Measurements from ENCODE around the gene MYH9.
A peak's percentile ranks its signal among the peaks of the same experiment; 100 is the strongest.

The MYH9 gene

DNA sequence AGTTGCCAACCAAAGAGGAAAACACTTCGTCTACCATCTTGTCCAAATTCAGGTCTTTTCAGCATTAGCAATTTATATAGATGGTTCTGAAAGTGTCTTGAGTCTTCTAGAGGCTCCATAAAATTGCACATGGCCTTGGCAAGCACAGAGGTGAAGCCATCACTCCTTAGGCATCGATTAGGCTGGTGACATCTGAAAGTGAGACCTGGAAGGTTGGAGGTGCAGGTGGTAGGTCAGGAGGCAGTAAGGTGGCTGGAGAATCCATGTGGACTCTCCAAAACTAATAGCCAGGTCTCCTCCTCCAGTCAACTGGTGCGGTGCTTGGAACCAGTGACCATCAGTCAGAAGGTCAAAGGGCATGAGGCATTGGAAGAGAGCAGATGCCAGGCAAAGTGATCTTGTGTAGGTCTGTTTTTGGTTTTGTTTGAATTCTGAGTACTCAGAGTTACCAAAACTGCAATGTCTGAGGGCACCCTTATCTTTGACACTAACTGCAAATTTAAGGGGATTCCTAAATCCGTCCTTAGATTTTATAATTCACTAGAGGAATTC, 141.9 kb downstream of the MYH9 start:
- DNase-seq (ENCODE audit: low read depth) = no peak

GRCh38 chr22:36244522-36245391, 143.0 kb downstream of the MYH9 start:
- DNase-seq (ENCODE audit: low read depth) = no peak

GRCh38 chr22:36243986-36244385, 143.8 kb downstream of the MYH9 start:
- no peak for DNase-seq (ENCODE audit: low read depth)

GRCh38 chr22:36239401-36240171, 148.2 kb downstream of the MYH9 start, which contains the start of gene APOL2:
Gene APOL2, minus strand, starts transcription at chr22:36239527. Its CDS starts 6,365 bp downstream, at chr22:36233162.
- peak; percentile 76 for DNase-seq (ENCODE audit: low read depth)

GRCh38 chr22:36239150-36239400, 148.7 kb downstream of the MYH9 start:
- DNase-seq (ENCODE audit: low read depth) = no peak

- no peak for DNase-seq (ENCODE audit: low read depth)
These were observed 149.2 kb downstream of the MYH9 start for GRCh38 chr22:36238373-36239149.

DNA sequence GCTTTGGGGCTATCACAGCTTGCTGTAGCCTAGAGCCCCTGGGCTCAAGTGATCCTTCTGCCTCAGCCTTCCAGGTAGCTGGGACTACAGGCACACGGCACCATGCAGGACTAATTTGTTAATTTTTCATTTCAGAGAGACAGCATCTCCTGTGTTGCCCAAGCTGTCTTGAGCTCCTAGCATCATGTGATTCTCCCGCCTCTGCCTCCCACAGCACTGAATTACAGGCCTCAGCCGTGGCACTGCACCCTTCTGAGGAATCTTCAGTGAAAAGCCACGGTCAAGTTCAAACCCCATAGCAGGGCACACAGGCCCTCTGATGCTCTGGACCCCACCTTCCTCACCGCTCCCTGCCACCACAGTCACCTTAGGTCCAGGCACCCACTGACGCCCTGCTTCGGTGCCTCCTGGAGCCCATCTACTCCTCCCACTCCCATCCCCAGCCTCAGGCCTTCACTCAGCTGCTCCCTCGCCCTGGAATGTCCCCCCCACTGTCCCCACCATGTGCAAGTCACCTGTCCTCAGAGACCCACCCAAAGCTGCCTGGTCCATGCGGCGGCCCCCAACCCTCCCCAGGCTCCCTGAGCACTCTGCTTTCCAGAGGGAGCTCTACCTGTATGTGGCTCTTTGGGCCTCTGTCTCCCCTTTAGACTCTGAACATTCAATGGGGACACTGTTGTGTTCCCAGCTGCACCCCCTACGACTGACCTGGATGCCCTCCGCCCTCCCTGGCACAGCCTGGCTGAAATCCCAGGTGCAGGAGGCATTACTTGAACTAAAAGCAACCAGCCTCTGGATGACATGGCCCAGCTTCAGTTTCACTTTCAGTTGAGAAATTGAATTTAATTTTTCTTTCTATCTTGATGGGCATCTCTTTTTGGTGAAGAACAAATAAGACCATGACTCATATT, 150.1 kb downstream of the MYH9 start:
- no peak for DNase-seq (ENCODE audit: low read depth)

DNA sequence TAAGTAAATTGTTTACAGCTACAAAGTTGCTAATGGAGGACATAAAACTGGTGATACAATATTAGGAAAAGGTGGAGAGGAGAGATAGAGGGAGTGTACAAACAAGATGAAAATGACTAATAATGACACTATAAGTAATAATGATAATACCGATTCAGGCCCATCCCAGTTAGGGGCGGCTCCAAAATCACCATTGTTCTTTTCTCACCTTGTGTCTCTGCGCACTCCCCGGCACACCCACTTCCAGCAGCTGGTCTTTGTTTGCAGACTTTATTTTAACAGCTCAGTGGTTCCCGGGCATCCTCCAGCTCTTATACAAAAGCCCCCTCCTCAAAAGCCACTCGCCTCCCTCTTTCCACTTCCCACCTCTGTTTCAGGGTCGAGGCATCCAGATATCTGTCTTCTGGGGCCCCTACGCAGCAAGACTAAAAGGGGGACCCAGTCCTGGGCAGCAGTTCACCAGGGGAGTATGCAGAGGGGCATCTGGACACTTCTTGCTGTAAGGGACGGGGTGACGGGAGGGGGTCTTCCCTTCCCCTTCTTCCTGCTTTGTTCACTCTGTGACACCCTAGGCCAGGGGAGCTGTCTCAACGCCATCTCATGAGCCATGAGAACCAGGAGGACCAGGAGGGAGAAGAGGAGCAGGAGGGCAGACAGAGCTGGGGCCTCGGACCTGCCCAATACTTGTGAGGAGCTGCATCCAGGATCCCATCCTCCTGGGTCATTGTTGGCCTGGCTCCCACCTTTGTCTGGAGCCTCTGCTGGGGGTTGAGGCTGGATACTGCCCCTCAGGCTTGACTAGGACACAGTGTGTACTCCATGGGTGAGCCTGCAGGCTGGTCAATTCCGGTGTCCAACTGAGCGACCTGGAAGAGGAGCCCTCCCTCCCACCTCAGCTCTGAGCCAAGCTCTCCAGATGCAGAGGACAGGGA, 151.1 kb downstream of the MYH9 start:
- no peak for DNase-seq (ENCODE audit: low read depth)

DNA sequence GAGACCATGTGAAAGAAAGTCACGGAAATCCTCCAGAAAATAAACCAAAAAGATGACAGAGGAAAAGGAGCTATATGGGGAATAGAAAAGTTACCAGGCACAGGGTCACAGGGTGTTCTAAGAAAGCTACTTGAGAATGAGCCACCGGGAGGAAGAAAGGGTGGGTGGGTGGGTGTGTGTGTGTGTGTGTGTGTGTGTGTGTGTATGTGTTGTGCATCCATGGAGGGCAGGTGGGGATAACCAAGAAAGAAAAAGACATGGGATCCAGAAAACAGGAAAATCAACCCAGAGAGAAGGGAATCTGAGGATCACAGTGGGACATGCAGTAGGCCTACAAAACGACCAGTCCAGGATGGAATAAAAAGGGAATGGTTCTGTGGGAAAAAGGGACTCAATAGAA, 152.2 kb downstream of the MYH9 start:
- DNase-seq (ENCODE audit: low read depth) = no peak

DNA sequence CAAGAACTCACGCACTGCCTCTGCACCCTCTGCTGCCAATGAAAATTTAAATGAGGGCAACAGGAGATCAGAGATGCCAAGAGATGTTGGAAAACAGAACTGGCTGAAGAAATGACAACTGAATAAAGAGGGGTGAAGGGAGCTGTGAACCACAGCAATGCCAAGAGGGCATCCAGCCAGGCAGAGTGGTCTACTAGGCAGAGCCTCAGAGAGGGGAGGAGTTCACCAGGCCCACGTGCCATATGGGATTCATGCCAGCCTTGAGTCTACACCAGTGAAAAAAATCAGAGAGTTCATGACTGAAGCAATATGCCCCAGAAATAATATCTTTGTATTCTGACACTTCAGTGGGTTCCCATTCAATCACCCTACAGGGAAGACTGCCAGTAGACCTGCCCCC, 152.8 kb downstream of the MYH9 start:
- no peak for DNase-seq (ENCODE audit: low read depth)

- DNase-seq (ENCODE audit: low read depth) = no peak
These were observed 153.6 kb downstream of the MYH9 start for GRCh38 chr22:36234213-36234612.

DNA sequence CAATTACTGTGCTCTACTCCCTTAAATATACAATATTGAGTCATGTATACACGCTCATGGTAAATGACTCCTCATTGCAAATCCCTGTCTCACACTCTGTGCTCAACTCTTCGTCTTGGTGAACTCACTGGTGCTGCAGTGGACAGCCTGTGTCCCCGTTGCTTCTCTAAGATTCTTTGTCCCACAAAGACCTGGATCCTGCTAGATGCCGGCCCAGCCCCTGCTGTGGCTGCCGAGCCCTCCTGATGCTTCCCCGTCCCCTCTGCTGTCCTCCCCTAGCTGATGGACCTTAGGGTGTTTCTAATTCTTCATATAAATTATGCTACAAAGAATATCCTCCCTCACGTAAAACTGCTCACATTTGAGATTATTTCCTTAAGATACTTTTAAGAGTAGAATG, 154.0 kb downstream of the MYH9 start:
- DNase-seq (ENCODE audit: low read depth) = no peak

DNA sequence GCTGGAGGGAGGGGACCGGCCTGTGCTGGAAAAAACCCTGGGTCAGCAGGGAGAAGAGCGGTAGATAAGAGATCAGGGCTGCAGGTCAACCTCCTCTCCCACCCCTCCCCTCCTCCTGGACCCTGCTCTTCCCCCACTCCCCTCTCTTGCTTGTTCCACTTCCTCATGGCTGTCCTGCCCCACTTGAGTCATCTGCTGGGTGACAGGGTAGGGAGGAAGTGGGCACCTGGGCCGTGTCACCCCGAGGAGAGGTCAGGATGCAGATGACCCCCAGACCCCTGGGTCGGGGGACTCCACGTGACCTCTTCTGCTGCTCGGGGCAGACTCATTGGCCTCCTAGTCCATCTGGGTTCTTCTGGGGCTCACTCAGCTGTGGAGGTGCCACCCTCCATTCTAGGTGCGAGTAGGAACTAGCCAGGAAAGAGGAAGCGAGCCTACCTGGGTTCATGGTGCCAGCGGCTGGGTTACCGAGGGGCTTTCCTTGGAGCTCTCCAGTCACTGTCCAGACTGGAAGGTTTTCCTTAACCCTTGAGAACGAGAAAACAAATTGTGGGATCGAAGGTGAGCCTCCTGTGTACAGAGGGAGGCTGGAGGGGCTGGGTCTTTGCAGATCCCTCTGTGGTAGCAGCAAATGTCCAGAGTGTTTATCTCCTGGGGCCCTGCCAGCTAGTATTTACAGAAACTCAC, 154.9 kb downstream of the MYH9 start:
- DNase-seq (ENCODE audit: low read depth) = no peak

Data from T-helper 22 cell (primary cell).